H9 (cell line): ENCODE results near the gene DUSP1. TPM values are rescaled to one million over a fixed set of nuclear protein-coding genes. Genes with fewer than 3 reads are reported as not detected.

Source experiments
- DNase-seq: peaks from one replicate; pipeline ENCODE4 v3.0.0-alpha.2; 2017
- H2AFZ ChIP-seq: one replicate; pipeline ENCODE4 v1.6.1; 2013; ENCODE audit warnings: mild to moderate bottlenecking, low read length, control low read depth, moderate library complexity
- H2AK5ac ChIP-seq: 2 replicates; pipeline ENCODE4 v1.6.1; 2013; ENCODE audit warnings: low read length, control low read depth, mixed read lengths; ENCODE audit not compliant: insufficient read length
- H2BK120ac ChIP-seq: one replicate; pipeline ENCODE4 v1.6.1; 2013; ENCODE audit warnings: low read depth, mild to moderate bottlenecking, low read length, control low read depth, inconsistent platforms; ENCODE audit not compliant: poor library complexity, severe bottlenecking
- H2BK12ac ChIP-seq: 2 replicates; pipeline ENCODE4 v1.6.1; 2013; ENCODE audit warnings: low read length, control low read depth, mixed read lengths, low read depth; ENCODE audit not compliant: insufficient read length
- H2BK15ac ChIP-seq: 2 replicates; pipeline ENCODE4 v1.6.1; 2013; ENCODE audit warnings: low read depth, low read length, control low read depth
- H2BK20ac ChIP-seq: one replicate; pipeline ENCODE4 v1.6.1; 2013; ENCODE audit warnings: low read depth, mild to moderate bottlenecking, low read length, control low read depth, inconsistent platforms; ENCODE audit not compliant: poor library complexity, severe bottlenecking
- H2BK5ac ChIP-seq: 2 replicates; pipeline ENCODE4 v1.6.1; 2013; ENCODE audit warnings: low read length, control low read depth, mixed read lengths; ENCODE audit not compliant: insufficient read length
- H3K14ac ChIP-seq: 2 replicates; pipeline ENCODE4 v1.6.1; 2013; ENCODE audit warnings: low read length, control low read depth; ENCODE audit not compliant: insufficient read depth
- H3K18ac ChIP-seq: 2 replicates; pipeline ENCODE4 v1.6.1; 2013; ENCODE audit warnings: low read depth, mild to moderate bottlenecking, mixed read lengths, low read length, control low read depth; ENCODE audit not compliant: insufficient read length
- H3K23ac ChIP-seq: 2 replicates; pipeline ENCODE4 v1.6.1; 2013; ENCODE audit warnings: low read length, control low read depth, mixed read lengths, low read depth; ENCODE audit not compliant: insufficient read length
- H3K23me2 ChIP-seq: 2 replicates; pipeline ENCODE4 v1.6.1; 2013; ENCODE audit warnings: low read depth, mild to moderate bottlenecking, mixed read lengths, low read length, control low read depth; ENCODE audit not compliant: insufficient read length, poor library complexity, severe bottlenecking
- H3K27ac ChIP-seq: 2 replicates; pipeline ENCODE4 v1.5.1; 2013; ENCODE audit warnings: low read length, control low read depth, mixed read lengths, low read depth; ENCODE audit not compliant: insufficient read length
- H3K27me3 ChIP-seq: 2 replicates; pipeline ENCODE4 v1.6.1; 2013; ENCODE audit warnings: low read length, control low read depth, inconsistent platforms; ENCODE audit not compliant: insufficient read depth
- H3K4ac ChIP-seq: 2 replicates; pipeline ENCODE4 v1.6.1; 2013; ENCODE audit warnings: low read depth, mild to moderate bottlenecking, control low read depth, inconsistent platforms, low read length, moderate library complexity
- H3K4me1 ChIP-seq: 2 replicates; pipeline ENCODE4 v1.6.1; 2013; ENCODE audit warnings: low read length, control low read depth, inconsistent platforms; ENCODE audit not compliant: insufficient read depth
- H3K4me2 ChIP-seq: 2 replicates; pipeline ENCODE4 v1.6.1; 2013; ENCODE audit warnings: low read length, control low read depth, mixed read lengths; ENCODE audit not compliant: insufficient read length, insufficient read depth
- H3K56ac ChIP-seq: 2 replicates; pipeline ENCODE4 v1.6.1; 2013; ENCODE audit warnings: low read depth, mild to moderate bottlenecking, mixed read lengths, low read length, control low read depth; ENCODE audit not compliant: insufficient read length
- H3K79me1 ChIP-seq: 2 replicates; pipeline ENCODE4 v1.6.1; 2013; ENCODE audit warnings: low read depth, mild to moderate bottlenecking, moderate library complexity, low read length, control low read depth, inconsistent platforms; ENCODE audit not compliant: insufficient read depth, poor library complexity, severe bottlenecking
- H3K79me2 ChIP-seq: 2 replicates; pipeline ENCODE4 v1.6.1; 2013; ENCODE audit warnings: low read length, control low read depth, inconsistent platforms; ENCODE audit not compliant: insufficient read depth
- H3K9ac ChIP-seq: 2 replicates; pipeline ENCODE4 v1.6.1; 2013; ENCODE audit warnings: low read length, control low read depth, mixed read lengths; ENCODE audit not compliant: insufficient read length; ENCODE audit errors: extremely low read depth
- H3K9me3 ChIP-seq: one replicate; pipeline ENCODE4 v1.6.1; 2013; ENCODE audit warnings: low read depth, low read length, inconsistent platforms; ENCODE audit not compliant: control insufficient read depth
- H3T11ph ChIP-seq: one replicate; pipeline ENCODE4 v1.6.1; 2013; ENCODE audit warnings: mild to moderate bottlenecking, low read length, control low read depth, inconsistent platforms
- H4K20me1 ChIP-seq: one replicate; pipeline ENCODE4 v1.6.1; 2013; ENCODE audit not compliant: control insufficient read depth, insufficient read length, insufficient read depth
- H4K5ac ChIP-seq: 2 replicates; pipeline ENCODE4 v1.6.1; 2013; ENCODE audit warnings: low read depth, mild to moderate bottlenecking, mixed read lengths, low read length, control low read depth; ENCODE audit not compliant: insufficient read length
- H4K8ac ChIP-seq: replicated peaks from 2 replicates; pipeline ENCODE4 v1.6.1; 2013; ENCODE audit warnings: low read length, control low read depth, mixed read lengths, low read depth; ENCODE audit not compliant: insufficient read length
- H4K91ac ChIP-seq: 2 replicates; pipeline ENCODE4 v1.6.1; 2013; ENCODE audit warnings: low read depth, mild to moderate bottlenecking, moderate library complexity, mixed read lengths, low read length, control low read depth; ENCODE audit not compliant: insufficient read length
- H3K27ac Mint-ChIP-seq, 3 experiments: 2 replicates in 2 of 3; 3 replicates in 1 of 3; pipeline ENCODE4 v1.8.0; 2020 to 2021; ENCODE audit warnings: mixed read lengths in 3 of 3, mild to moderate bottlenecking in 1 of 3, moderate library complexity in 1 of 3
- H3K27me3 Mint-ChIP-seq: 2 replicates; pipeline ENCODE4 v1.8.0; 2021; ENCODE audit warnings: low read depth, mild to moderate bottlenecking, moderate library complexity, mixed read lengths
- H3K36me3 Mint-ChIP-seq, 3 experiments: 2 replicates in 2 of 3; 3 replicates in 1 of 3; pipeline ENCODE4 v1.8.0; 2020 to 2021; ENCODE audit warnings: low read depth in 3 of 3, mixed read lengths in 3 of 3; ENCODE audit not compliant: insufficient read depth in 1 of 3
- H3K4me1 Mint-ChIP-seq, 2 experiments: 2 replicates each; pipeline ENCODE4 v1.8.0; 2020; ENCODE audit warnings: mixed read lengths in 2 of 2
- H3K4me3 Mint-ChIP-seq, 2 experiments: 2 replicates in 1 of 2; 3 replicates in 1 of 2; pipeline ENCODE4 v1.8.0; 2020 to 2021; ENCODE audit warnings: mild to moderate bottlenecking in 2 of 2, mixed read lengths in 2 of 2, moderate library complexity in 1 of 2
- H3K9me3 Mint-ChIP-seq, 2 experiments: 2 replicates in 1 of 2; 3 replicates in 1 of 2; pipeline ENCODE4 v1.8.0; 2020; ENCODE audit warnings: mild to moderate bottlenecking in 2 of 2, mixed read lengths in 2 of 2, moderate library complexity in 1 of 2
- CTCF ChIP-seq: fragments of 200-600 bp; sonication (generic); conservative IDR thresholded peaks from 3 replicates; pipeline ENCODE4 v1.8.0; 2021; ENCODE audit warnings: antibody characterized with exemption, mild to moderate bottlenecking
- WGBS: extraction: QIAGEN DNeasy Blood & Tissue Kit; methylation state at CpG from one replicate; pipeline ENCODE4 v1.1.7; 2013; ENCODE audit warnings: missing lambda C conversion rate, low lambda C conversion rate, mixed read lengths; ENCODE audit not compliant: insufficient read length; ENCODE audit errors: extremely low coverage; 5-methylcytosine and 5-hydroxymethylcytosine counted together
- total RNA-seq: library from RNA; stranded (reverse); gene quantifications from 2 replicates; pipeline ENCODE4 v1.2.1, GENCODE V29; 2021

DUSP1 gene
- total RNA-seq, 1 experiment from 2014 or later: 10.9 TPM

GRCh38 chr5:172769616-172770373 is 1.2 kb downstream of the DUSP1 start:
- no peak overlapping the region for H2AK5ac ChIP-seq
- no peak overlapping the region for H4K5ac ChIP-seq
- H3K4me1 Mint-ChIP-seq: peaks cover 29 to 41% of the 10 kb centered on the region in 2 experiments
- H3K4me3 Mint-ChIP-seq: peak overlapping the region; percentile 84 to 94
- H4K91ac ChIP-seq: no peak overlapping the region
- no peak overlapping the region for H2BK15ac ChIP-seq
- no peaks in the 10 kb centered on the region for H3K79me2 ChIP-seq
- peaks cover 11 to 25% (median 23%) of the 10 kb centered on the region in 3 experiments for H3K36me3 Mint-ChIP-seq
- H3K18ac ChIP-seq: peak overlapping the region; percentile 41
- peak overlapping the region; percentile 37 for H3K9ac ChIP-seq
- H3K23me2 ChIP-seq: peaks cover 16% of the 10 kb centered on the region
- no peaks in the 10 kb centered on the region for H3K79me1 ChIP-seq
- no peak for TF ChIP-seq CTCF
- H3K23ac ChIP-seq: no peak overlapping the region
- H3K27ac ChIP-seq: no peak overlapping the region
- no peaks in the 10 kb centered on the region; a peak in 2 of 5 replicates for H3K9me3 Mint-ChIP-seq
- H2BK12ac ChIP-seq: no peak overlapping the region
- H3K9me3 ChIP-seq: no peaks in the 10 kb centered on the region
- no peak overlapping the region for H2AFZ ChIP-seq
- no peak overlapping the region for H3T11ph ChIP-seq
- no peak for DNase-seq
- no peak overlapping the region for H3K4ac ChIP-seq
- no peaks in the 10 kb centered on the region for H3K4me1 ChIP-seq
- no CpG with 5 or more reads among the region's 21 CpGs for WGBS
- H4K20me1 ChIP-seq: no peaks in the 10 kb centered on the region
- H2BK120ac ChIP-seq: no peak overlapping the region
- H3K27me3 Mint-ChIP-seq: peaks cover 34% of the 10 kb centered on the region
- H3K27me3 ChIP-seq: peaks cover 2% of the 10 kb centered on the region; the same call in 1 of the 2 replicates
- peak overlapping the region in 2 of 3 experiments; percentile 41 to 73; a peak in 3 of 7 replicates for H3K27ac Mint-ChIP-seq
- H2BK20ac ChIP-seq: no peak overlapping the region
- H3K14ac ChIP-seq: peak overlapping the region; percentile 41; the same call in 1 of the 2 replicates
- H3K56ac ChIP-seq: no peak overlapping the region
- H2BK5ac ChIP-seq: no peak overlapping the region
- H3K4me2 ChIP-seq: peak overlapping the region; percentile 63
- no peak overlapping the region for H4K8ac ChIP-seq
